PC-3 (cell line): ENCODE measurements around the gene PPP1R1C. TPM values are rescaled to one million over a fixed set of nuclear protein-coding genes. Genes with fewer than 3 reads are reported as not detected.

ENCODE experiments used
- ATAC-seq: fragments of 200-7000 bp; cut with Tn5 transposase; 2 replicates; pipeline ENCODE4 v1.9.1; 2020; ENCODE audit warnings: mild to moderate bottlenecking, moderate library complexity
- BruUV-seq: library from RNA; stranded (reverse); fragments of 400-500 nt; replicated peaks from 2 replicates; lab custom pipeline; 2021; lab: Mats Ljungman, UMichigan
- CTCF ChIA-PET: fragments of 300-600 bp; sonication (Branson Sonifier 250); formaldehyde crosslinking; loops from one replicate; lab custom pipeline; 2022; ENCODE audit warnings: antibody characterized with exemption; lab: Charles Lee
- POLR2A ChIA-PET: fragments of 300-600 bp; sonication (Branson Sonifier 250); formaldehyde crosslinking; loops from one replicate; lab custom pipeline; 2022; ENCODE audit warnings: antibody characterized with exemption; ENCODE audit not compliant: unreplicated experiment; lab: Charles Lee
- DNase-seq: peaks from one replicate; pipeline ENCODE4 v3.0.0-alpha.2; 2015
- H2AFZ ChIP-seq: fragments of 300-600 bp; sonication (generic); 2 replicates; pipeline ENCODE4 v1.6.0; 2016; ENCODE audit warnings: antibody characterized with exemption, low read length
- H3F3A ChIP-seq: fragments of 300-600 bp; sonication (generic); one replicate; pipeline ENCODE4 v1.6.0; 2017; ENCODE audit warnings: antibody characterized with exemption, low read length, control low read depth, mild to moderate bottlenecking; ENCODE audit not compliant: unreplicated experiment
- H3K27ac ChIP-seq: fragments of 300-600 bp; sonication (generic); 2 replicates; pipeline ENCODE4 v1.5.1; 2016; ENCODE audit warnings: mild to moderate bottlenecking, low read length
- H3K27me3 ChIP-seq: fragments of 300-600 bp; sonication (generic); 2 replicates; pipeline ENCODE4 v1.6.1; 2016; ENCODE audit warnings: low read length, mixed read lengths
- H3K36me3 ChIP-seq: fragments of 300-600 bp; sonication (generic); 2 replicates; pipeline ENCODE4 v1.6.1; 2016; ENCODE audit warnings: low read depth, mixed run types, low read length, mixed read lengths
- H3K4me1 ChIP-seq: fragments of 300-600 bp; sonication (generic); 2 replicates; pipeline ENCODE4 v1.5.1; 2016; ENCODE audit warnings: low read length; ENCODE audit not compliant: insufficient read depth
- H3K4me2 ChIP-seq: fragments of 300-600 bp; sonication (generic); 2 replicates; pipeline ENCODE4 v1.6.0; 2016; ENCODE audit warnings: low read length
- H3K4me3 ChIP-seq: fragments of 300-600 bp; sonication (generic); 2 replicates; pipeline ENCODE4 v1.5.1; 2016; ENCODE audit warnings: mild to moderate bottlenecking, low read length, mixed read lengths
- H3K79me2 ChIP-seq: fragments of 300-600 bp; sonication (generic); 2 replicates; pipeline ENCODE4 v1.6.1; 2017; ENCODE audit warnings: low read length, mixed read lengths
- H3K9ac ChIP-seq: fragments of 300-600 bp; sonication (generic); 2 replicates; pipeline ENCODE4 v1.6.0; 2016; ENCODE audit warnings: mild to moderate bottlenecking, low read length
- H3K9me2 ChIP-seq: fragments of 300-600 bp; sonication (generic); replicated peaks from 2 replicates; pipeline ENCODE4 v1.6.1; 2016; ENCODE audit warnings: mixed run types, low read length, mixed read lengths
- H3K9me3 ChIP-seq: fragments of 300-600 bp; sonication (generic); 2 replicates; pipeline ENCODE4 v1.6.1; 2016; ENCODE audit warnings: low read length, mixed read lengths
- H4K20me1 ChIP-seq: fragments of 300-600 bp; sonication (generic); 2 replicates; pipeline ENCODE4 v1.6.1; 2016; ENCODE audit warnings: low read length, mixed read lengths
- CTCF ChIP-seq: fragments of 300-600 bp; sonication (generic); conservative IDR thresholded peaks from 2 replicates; pipeline ENCODE4 v1.5.1; 2017; ENCODE audit warnings: antibody characterized with exemption, low read depth, mild to moderate bottlenecking, low read length
- EZH2 ChIP-seq: fragments of 300-600 bp; sonication (generic); IDR thresholded peaks from one replicate; pipeline ENCODE4 v1.6.1; 2017; ENCODE audit warnings: antibody characterized with exemption, mild to moderate bottlenecking, low read length; ENCODE audit not compliant: unreplicated experiment
- EZH2phosphoT487 ChIP-seq: fragments of 300-600 bp; sonication (generic); IDR thresholded peaks from 2 replicates; pipeline ENCODE4 v1.6.1; 2018; ENCODE audit warnings: mild to moderate bottlenecking, antibody characterized with exemption, low read length, borderline replicate concordance
- intact Hi-C: fragments of 100-400 bp; cut with micrococcal nuclease; formaldehyde crosslinking; loops from 2 replicates; pipeline ENCODE4 v1.9.0; 2023
- total RNA-seq: library from RNA; depleted of rRNA; stranded (reverse); fragments of >200 nt; gene quantifications from 2 replicates; pipeline ENCODE4 v1.2.3, GENCODE V29; 2014

The PPP1R1C gene
- total RNA-seq, 1 experiment from 2014 or later, result 1.4 TPM

DNA sequence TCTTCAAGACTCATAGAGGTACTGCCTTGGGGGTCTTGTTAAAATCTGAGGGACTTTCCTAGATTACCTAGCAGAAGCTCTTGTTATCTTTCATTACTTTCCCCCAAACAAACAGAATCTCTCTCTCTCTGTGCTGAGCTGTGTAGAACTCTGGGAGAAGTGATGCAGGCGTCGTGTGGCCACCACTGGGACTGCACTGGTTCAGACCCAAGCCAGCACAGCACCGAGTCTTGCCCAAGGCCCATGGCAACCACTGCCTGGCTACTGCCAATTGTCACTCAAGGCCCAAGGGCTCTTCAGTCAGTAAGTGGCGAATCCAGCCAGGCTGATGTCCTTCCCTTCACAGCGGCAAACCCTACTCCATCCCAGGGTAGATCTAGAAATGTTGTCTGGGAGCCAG, 28.6 kb downstream of the PPP1R1C start:
- Histone ChIP-seq H2AFZ (no peak overlapping the region), H3K9me2 (no peaks in the 10 kb centered on the region), H3K9me3 (no peaks in the 10 kb centered on the region), H3K4me1 (no peaks in the 10 kb centered on the region), H3F3A (no peaks in the 10 kb centered on the region), H3K27ac (no peak overlapping the region), H3K9ac (no peak overlapping the region), H4K20me1 (no peaks in the 10 kb centered on the region), H3K4me3 (no peak overlapping the region), H3K27me3 (no peaks in the 10 kb centered on the region), H3K36me3 (no peaks in the 10 kb centered on the region), H3K4me2 (no peak overlapping the region), H3K79me2 (no peaks in the 10 kb centered on the region)
- intact Hi-C loops, result no loop called here
- DNase-seq (no peak), ATAC-seq (no peak)
- ChIA-PET POLR2A (no interaction called here), CTCF (no interaction called here)
- TF ChIP-seq CTCF (no peak), EZH2phosphoT487 (no peak), EZH2 (no peak)
- BruUV-seq, result no TSS peak

DNA sequence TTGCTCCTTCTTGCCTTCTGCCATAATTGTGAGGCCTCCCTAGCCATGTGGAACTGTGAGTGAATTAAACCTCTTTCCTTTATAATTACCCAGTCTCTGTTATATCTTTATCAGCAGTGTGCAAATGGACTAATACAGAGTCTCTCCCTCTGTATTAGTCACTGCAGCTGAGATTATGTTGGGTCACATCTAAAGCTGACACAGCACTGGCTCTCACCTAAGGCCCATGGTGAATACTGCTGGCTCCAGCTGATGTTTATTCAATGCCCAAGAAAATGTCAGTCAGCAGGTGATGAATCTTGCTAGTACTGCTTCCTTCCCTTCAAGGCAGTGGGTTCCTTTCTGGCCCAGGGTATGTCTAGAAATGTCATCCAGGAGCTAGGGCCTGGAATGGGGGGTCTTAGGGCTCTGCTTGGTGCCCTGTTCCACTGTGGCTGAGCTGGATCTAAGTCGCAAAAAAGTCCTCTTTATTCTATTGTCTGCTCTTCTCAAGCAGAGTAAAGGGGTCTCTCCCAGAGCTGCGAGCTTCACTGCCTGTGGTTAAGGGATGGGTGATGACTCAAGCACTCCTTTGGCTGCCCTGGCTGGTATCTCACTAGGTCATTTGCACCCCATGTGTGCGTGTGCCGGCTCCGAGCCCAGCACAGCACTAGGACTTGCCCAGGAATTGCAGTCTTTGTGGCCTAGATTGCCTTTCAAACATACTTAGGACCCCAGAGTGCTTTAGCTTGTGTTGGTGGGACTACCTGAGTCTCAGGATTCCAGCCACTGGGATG, 29.9 kb downstream of the PPP1R1C start:
- Histone ChIP-seq H3K36me3 (no peaks in the 10 kb centered on the region), H3K79me2 (no peaks in the 10 kb centered on the region), H3K4me1 (no peaks in the 10 kb centered on the region; the same call in 1 of the 2 replicates), H4K20me1 (no peaks in the 10 kb centered on the region), H3K27me3 (no peaks in the 10 kb centered on the region), H3K9me3 (no peaks in the 10 kb centered on the region), H3K9me2 (no peaks in the 10 kb centered on the region), H3K9ac (no peak overlapping the region), H3K4me2 (no peak overlapping the region), H3F3A (no peaks in the 10 kb centered on the region), H3K27ac (no peak overlapping the region), H2AFZ (no peak overlapping the region), H3K4me3 (no peak overlapping the region)
- CTCF ChIA-PET, result no interaction called here
- DNase-seq (peak; percentile 9), ATAC-seq (no peak)
- no peak for TF ChIP-seq CTCF
- no peak for TF ChIP-seq EZH2phosphoT487
- TF ChIP-seq EZH2, result no peak
- intact Hi-C loops, result no loop called here
- POLR2A ChIA-PET, result no interaction called here
- BruUV-seq, result no TSS peak

GRCh38 chr2:182018218-182018617, 32.6 kb downstream of the PPP1R1C start:
- H3K9ac ChIP-seq, result no peak overlapping the region
- peaks cover 4% of the 10 kb centered on the region; the same call in 1 of the 2 replicates for H3K4me1 ChIP-seq
- no peak overlapping the region for H3K4me2 ChIP-seq
- no peaks in the 10 kb centered on the region for H3K9me3 ChIP-seq
- no peak for DNase-seq
- H3K36me3 ChIP-seq, result no peaks in the 10 kb centered on the region
- ChIA-PET POLR2A (no interaction called here), CTCF (no interaction called here)
- no peaks in the 10 kb centered on the region for H4K20me1 ChIP-seq
- no peaks in the 10 kb centered on the region for H3K9me2 ChIP-seq
- no peaks in the 10 kb centered on the region for H3K79me2 ChIP-seq
- no peak overlapping the region for H3K27ac ChIP-seq
- no TSS peak for BruUV-seq
- no peak for TF ChIP-seq CTCF
- no peak for TF ChIP-seq EZH2
- TF ChIP-seq EZH2phosphoT487, result no peak
- H3K27me3 ChIP-seq, result no peaks in the 10 kb centered on the region
- intact Hi-C loops, result no loop called here
- no peak overlapping the region for H2AFZ ChIP-seq
- ATAC-seq, result no peak
- no peak overlapping the region for H3K4me3 ChIP-seq
- H3F3A ChIP-seq, result no peaks in the 10 kb centered on the region
